Mesenchymal stem cell (in vitro differentiated cells and primary cell): ENCODE data around the gene EGLN3.

ENCODE experiments used
- DNase-seq: peaks from one replicate; pipeline ENCODE4 v3.0.0-alpha.2; 2013
- H2AFZ ChIP-seq: one replicate; pipeline ENCODE4 v1.6.1; 2013; ENCODE audit warnings: low read depth, mild to moderate bottlenecking, control low read depth, inconsistent platforms, low read length, moderate library complexity
- H2AK5ac ChIP-seq: 2 replicates; pipeline ENCODE4 v1.6.1; 2013; ENCODE audit warnings: low read length, moderate library complexity, mild to moderate bottlenecking, inconsistent platforms; ENCODE audit not compliant: severe bottlenecking
- H2BK120ac ChIP-seq: one replicate; pipeline ENCODE4 v1.6.1; 2013; ENCODE audit warnings: low read depth, mild to moderate bottlenecking, inconsistent platforms, low read length, moderate library complexity
- H2BK12ac ChIP-seq, 2 experiments: one replicate each; pipeline ENCODE4 v1.6.1; 2013; ENCODE audit warnings: inconsistent platforms in 2 of 2, low read length in 2 of 2, mild to moderate bottlenecking in 2 of 2, moderate library complexity in 2 of 2, control low read depth in 1 of 2
- H2BK15ac ChIP-seq: one replicate; pipeline ENCODE4 v1.6.1; 2013; ENCODE audit warnings: mild to moderate bottlenecking, low read depth, inconsistent platforms; ENCODE audit not compliant: poor library complexity, severe bottlenecking
- H2BK5ac ChIP-seq: 2 replicates; pipeline ENCODE4 v1.6.1; 2013; ENCODE audit warnings: low read depth, mild to moderate bottlenecking, low read length, control low read depth, inconsistent platforms; ENCODE audit not compliant: poor library complexity, severe bottlenecking
- H3K14ac ChIP-seq, 2 experiments: one replicate each; pipeline ENCODE4 v1.6.1; 2013; ENCODE audit warnings: inconsistent platforms in 2 of 2, low read length in 2 of 2, control low read depth in 1 of 2, mild to moderate bottlenecking in 1 of 2, moderate library complexity in 1 of 2
- H3K18ac ChIP-seq, 2 experiments: one replicate each; pipeline ENCODE4 v1.6.1; 2013; ENCODE audit warnings: inconsistent platforms in 2 of 2, low read length in 2 of 2, control low read depth in 1 of 2, low read depth in 1 of 2, mild to moderate bottlenecking in 1 of 2
- H3K23ac ChIP-seq, 2 experiments: one replicate each; pipeline ENCODE4 v1.6.1; 2013; ENCODE audit warnings: inconsistent platforms in 2 of 2, low read length in 2 of 2, mild to moderate bottlenecking in 2 of 2, moderate library complexity in 2 of 2, control low read depth in 1 of 2
- H3K27ac ChIP-seq: 2 replicates; pipeline ENCODE4 v1.5.1; 2013; ENCODE audit warnings: mild to moderate bottlenecking, moderate library complexity, low read length, control low read depth, inconsistent platforms; ENCODE audit not compliant: poor library complexity, severe bottlenecking
- H3K27me3 ChIP-seq, 2 experiments: 2 replicates each; pipeline versions ENCODE4 v1.6.1 to v1.7.0; 2013; ENCODE audit warnings: low read length in 2 of 2, mild to moderate bottlenecking in 2 of 2, moderate library complexity in 2 of 2, control low read depth in 1 of 2, inconsistent platforms in 1 of 2; ENCODE audit not compliant: control insufficient read depth in 1 of 2, insufficient read depth in 1 of 2
- H3K36me3 ChIP-seq, 2 experiments: 2 replicates each; pipeline versions ENCODE4 v1.6.1 to v1.7.0; 2013; ENCODE audit warnings: low read length in 2 of 2, control low read depth in 1 of 2, inconsistent platforms in 1 of 2, low read depth in 1 of 2, mild to moderate bottlenecking in 1 of 2; ENCODE audit not compliant: insufficient read depth in 2 of 2, control insufficient read depth in 1 of 2
- H3K4ac ChIP-seq, 2 experiments: one replicate each; pipeline ENCODE4 v1.6.1; 2013; ENCODE audit warnings: inconsistent platforms in 2 of 2, low read length in 2 of 2, mild to moderate bottlenecking in 2 of 2, moderate library complexity in 2 of 2, control low read depth in 1 of 2, low read depth in 1 of 2
- H3K4me1 ChIP-seq: 2 replicates; pipeline ENCODE4 v1.6.1; 2013; ENCODE audit warnings: low read depth, low read length, control low read depth; ENCODE audit not compliant: control insufficient read depth, insufficient read depth
- H3K4me2 ChIP-seq: 2 replicates; pipeline ENCODE4 v1.6.1; 2013; ENCODE audit warnings: low read length, mild to moderate bottlenecking, inconsistent platforms; ENCODE audit not compliant: poor library complexity, severe bottlenecking
- H3K4me3 ChIP-seq, 2 experiments: 2 replicates each; pipeline versions ENCODE4 v1.5.1 to v1.7.0; 2013; ENCODE audit warnings: low read length in 2 of 2, mild to moderate bottlenecking in 2 of 2, control low read depth in 1 of 2, low read depth in 1 of 2; ENCODE audit not compliant: insufficient read depth in 1 of 2
- H3K79me1 ChIP-seq: replicated peaks from 2 replicates; pipeline ENCODE4 v1.6.1; 2013; ENCODE audit warnings: mild to moderate bottlenecking, control low read depth, low read length, inconsistent platforms; ENCODE audit not compliant: poor library complexity, severe bottlenecking
- H3K9ac ChIP-seq: 2 replicates; pipeline ENCODE4 v1.7.0; 2013; ENCODE audit warnings: mild to moderate bottlenecking, low read length, moderate library complexity
- H3K9me3 ChIP-seq: 2 replicates; pipeline ENCODE4 v1.7.0; 2013; ENCODE audit warnings: mild to moderate bottlenecking, low read length; ENCODE audit not compliant: control insufficient read depth
- H4K8ac ChIP-seq: one replicate; pipeline ENCODE4 v1.6.1; 2013; ENCODE audit warnings: inconsistent platforms, mild to moderate bottlenecking, low read length, moderate library complexity
- H4K91ac ChIP-seq: one replicate; pipeline ENCODE4 v1.6.1; 2013; ENCODE audit warnings: mild to moderate bottlenecking, low read length, inconsistent platforms
- WGBS: methylation state at CpG from one replicate; pipeline ENCODE4 v1.1.7; 2013; ENCODE audit warnings: mixed read lengths; 5-methylcytosine and 5-hydroxymethylcytosine counted together

Gene EGLN3

GRCh38 chr14:33884916-33885315, 66.0 kb downstream of the EGLN3 start:
- H2BK5ac ChIP-seq = no peak overlapping the region
- no peak overlapping the region for H4K91ac ChIP-seq
- H3K23ac ChIP-seq = no peak overlapping the region
- no peak overlapping the region for H2BK120ac ChIP-seq
- no peak overlapping the region for H3K14ac ChIP-seq
- peaks cover 0 to 4% of the 10 kb centered on the region in 2 experiments for H3K27me3 ChIP-seq
- H4K8ac ChIP-seq = no peak overlapping the region
- H3K9ac ChIP-seq = no peak overlapping the region
- no peak overlapping the region for H2BK15ac ChIP-seq
- 94% methylated on average over 2 of the region's 2 CpGs for WGBS
- no peak for DNase-seq
- no peak overlapping the region for H3K18ac ChIP-seq
- H3K79me1 ChIP-seq = no peaks in the 10 kb centered on the region
- no peak overlapping the region for H2AK5ac ChIP-seq
- no peak overlapping the region for H3K4me3 ChIP-seq
- H3K36me3 ChIP-seq = no peaks in the 10 kb centered on the region
- no peak overlapping the region for H2AFZ ChIP-seq
- H3K27ac ChIP-seq = no peak overlapping the region
- H3K4me1 ChIP-seq = no peaks in the 10 kb centered on the region
- no peak overlapping the region for H2BK12ac ChIP-seq
- H3K4me2 ChIP-seq = no peak overlapping the region
- H3K4ac ChIP-seq = no peak overlapping the region
- H3K9me3 ChIP-seq = peaks cover 3% of the 10 kb centered on the region

GRCh38 chr14:33880330-33880729, 70.5 kb downstream of the EGLN3 start:
- Histone ChIP-seq H4K8ac (no peak overlapping the region), H3K9me3 (peaks cover 27% of the 10 kb centered on the region), H2AK5ac (no peak overlapping the region), H3K4me1 (no peaks in the 10 kb centered on the region), H3K14ac (no peak overlapping the region), H3K18ac (no peak overlapping the region), H3K27ac (no peak overlapping the region), H2BK5ac (no peak overlapping the region), H3K23ac (no peak overlapping the region), H3K4me3 (no peak overlapping the region), H3K9ac (no peak overlapping the region), H3K79me1 (no peaks in the 10 kb centered on the region), H2AFZ (no peak overlapping the region), H3K4me2 (no peak overlapping the region), H2BK15ac (no peak overlapping the region), H2BK12ac (no peak overlapping the region), H3K4ac (no peak overlapping the region), H3K27me3 (no peaks in the 10 kb centered on the region), H4K91ac (no peak overlapping the region), H3K36me3 (no peaks in the 10 kb centered on the region), H2BK120ac (no peak overlapping the region)
- no CpG with 5 or more reads among the region's 1 CpG for WGBS
- DNase-seq = no peak

GRCh38 chr14:33879684-33880286, 71.1 kb downstream of the EGLN3 start:
- Histone ChIP-seq H2BK15ac (no peak overlapping the region), H3K4ac (no peak overlapping the region), H3K18ac (no peak overlapping the region)

GRCh38 chr14:33876274-33876673, 74.6 kb downstream of the EGLN3 start:
- Histone ChIP-seq H3K9me3 (peaks cover 37% of the 10 kb centered on the region), H3K36me3 (no peaks in the 10 kb centered on the region), H3K18ac (no peak overlapping the region)

More at GRCh38 chr14:33879684-33880286, 71.1 kb downstream of the EGLN3 start:
- H3K9ac ChIP-seq = no peak overlapping the region
- H2BK12ac ChIP-seq = no peak overlapping the region
- H2AK5ac ChIP-seq = no peak overlapping the region
- H2BK120ac ChIP-seq = no peak overlapping the region
- no peak overlapping the region for H4K8ac ChIP-seq
- H3K23ac ChIP-seq = no peak overlapping the region
- no peaks in the 10 kb centered on the region for H3K27me3 ChIP-seq
- H3K36me3 ChIP-seq = no peaks in the 10 kb centered on the region
- H2AFZ ChIP-seq = no peak overlapping the region
- H3K79me1 ChIP-seq = no peaks in the 10 kb centered on the region
- no peak for DNase-seq
- no peak overlapping the region for H3K4me3 ChIP-seq
- no peak overlapping the region for H3K27ac ChIP-seq
- no peak overlapping the region for H3K4me2 ChIP-seq
- H4K91ac ChIP-seq = no peak overlapping the region
- no peak overlapping the region for H2BK5ac ChIP-seq
- no peak overlapping the region for H3K14ac ChIP-seq
- 61% methylated on average over 1 of the region's 3 CpGs for WGBS
- H3K9me3 ChIP-seq = peaks cover 32% of the 10 kb centered on the region
- H3K4me1 ChIP-seq = no peaks in the 10 kb centered on the region

More at GRCh38 chr14:33876274-33876673, 74.6 kb downstream of the EGLN3 start:
- Histone ChIP-seq H3K23ac (no peak overlapping the region), H2AK5ac (no peak overlapping the region), H3K9ac (no peak overlapping the region), H4K91ac (no peak overlapping the region), H4K8ac (no peak overlapping the region), H3K4me3 (no peak overlapping the region), H3K79me1 (no peaks in the 10 kb centered on the region), H3K4me1 (no peaks in the 10 kb centered on the region), H3K4me2 (no peak overlapping the region), H2BK5ac (no peak overlapping the region), H2BK15ac (no peak overlapping the region), H2AFZ (no peak overlapping the region), H2BK120ac (no peak overlapping the region), H3K27ac (no peak overlapping the region), H3K14ac (no peak overlapping the region), H3K4ac (no peak overlapping the region), H2BK12ac (no peak overlapping the region), H3K27me3 (no peaks in the 10 kb centered on the region)
- 89% methylated on average over 2 of the region's 2 CpGs for WGBS
- DNase-seq = no peak
